GM23248 (cell line): ENCODE data around the gene PAFAH1B1.
"Not testable (repeated sequence)": the region's sequence is repeated elsewhere in the genome, so short reads cannot be mapped to it uniquely, and the experiment has no call there.

ENCODE experiments used
- EZH2 ChIP-seq: fragments of 200-600 bp; sonication (generic); IDR thresholded peaks from 2 replicates; pipeline ENCODE4 v1.6.1; 2018; ENCODE audit warnings: antibody characterized with exemption, mild to moderate bottlenecking; ENCODE audit not compliant: insufficient read depth, poor library complexity, severe bottlenecking
- EZH2phosphoT487 ChIP-seq: fragments of 200-600 bp; sonication (generic); IDR thresholded peaks from 2 replicates; pipeline ENCODE4 v1.6.1; 2018; ENCODE audit warnings: antibody characterized with exemption, moderate library complexity, mild to moderate bottlenecking, low read depth; ENCODE audit not compliant: insufficient read depth

GRCh38 chr17:2621951-2622405 is 28.5 kb downstream of the PAFAH1B1 start:
- not testable (repeated sequence) for TF ChIP-seq EZH2, EZH2phosphoT487
